Neural cell (in vitro differentiated cells): Measurements from ENCODE around the gene B3GNT5. TPM values are rescaled to one million over a fixed set of nuclear protein-coding genes. Genes with fewer than 3 reads are reported as not detected.

ENCODE experiments used
- H2AFZ ChIP-seq: fragments of 200-600, 300-800 bp; sonication (generic), shearing (Covaris generic); 2 replicates; pipeline ENCODE4 v1.6.0; 2014; ENCODE audit warnings: low read depth, mild to moderate bottlenecking, antibody characterized with exemption, low read length, moderate library complexity
- H3F3A ChIP-seq: fragments of 200-600 bp; shearing (Covaris generic); 2 replicates; pipeline ENCODE4 v1.6.1; 2016; ENCODE audit warnings: mild to moderate bottlenecking, moderate library complexity, mixed read lengths, antibody characterized with exemption, low read length; ENCODE audit not compliant: insufficient read depth, poor library complexity, severe bottlenecking
- H3K27ac ChIP-seq: fragments of 200-600, 300-800 bp; sonication (generic), shearing (Covaris generic); 2 replicates; pipeline ENCODE4 v1.5.1; 2014; ENCODE audit warnings: mild to moderate bottlenecking, low read length, moderate library complexity
- H3K27me3 ChIP-seq: fragments of 300-800, 200-600 bp; sonication (generic), shearing (Covaris generic); 2 replicates; pipeline ENCODE4 v1.6.0; 2014; ENCODE audit warnings: mild to moderate bottlenecking, low read depth, low read length, moderate library complexity; ENCODE audit not compliant: insufficient read depth
- H3K36me3 ChIP-seq: fragments of 300-800, 200-600 bp; sonication (generic), shearing (Covaris generic); 2 replicates; pipeline ENCODE4 v1.5.1; 2014; ENCODE audit warnings: mild to moderate bottlenecking, antibody characterized with exemption, low read length, moderate library complexity; ENCODE audit not compliant: insufficient read depth
- H3K4me2 ChIP-seq: fragments of 300-800, 200-600 bp; sonication (generic), shearing (Covaris generic); 2 replicates; pipeline ENCODE4 v1.6.0; 2014; ENCODE audit warnings: mild to moderate bottlenecking, low read length
- H3K4me3 ChIP-seq: fragments of 300-800, 200-600 bp; sonication (generic), shearing (Covaris generic); 2 replicates; pipeline ENCODE4 v1.5.1; 2014; ENCODE audit warnings: mild to moderate bottlenecking, low read length, moderate library complexity
- H3K79me2 ChIP-seq: fragments of 200-600 bp; shearing (Covaris generic); replicated peaks from 2 replicates; pipeline ENCODE4 v1.6.0; 2014; ENCODE audit warnings: mild to moderate bottlenecking, low read length, moderate library complexity; ENCODE audit not compliant: insufficient read depth
- H3K9ac ChIP-seq: fragments of 300-800, 200-600 bp; sonication (generic), shearing (Covaris generic); 2 replicates; pipeline ENCODE4 v1.6.1; 2016; ENCODE audit warnings: mild to moderate bottlenecking, low read length, mixed read lengths
- H3K9me2 ChIP-seq: fragments of 200-600 bp; shearing (Covaris generic); 2 replicates; pipeline ENCODE4 v1.6.1; 2016; ENCODE audit warnings: mild to moderate bottlenecking, low read length, mixed read lengths; ENCODE audit not compliant: insufficient read depth
- H3K9me3 ChIP-seq: fragments of 200-600, 300-800 bp; sonication (generic), shearing (Covaris generic); 2 replicates; pipeline ENCODE4 v1.6.1; 2016; ENCODE audit warnings: mild to moderate bottlenecking, mixed run types, low read length, moderate library complexity, mixed read lengths
- H4K20me1 ChIP-seq: fragments of 200-600 bp; shearing (Covaris generic); 2 replicates; pipeline ENCODE4 v1.6.1; 2016; ENCODE audit warnings: mild to moderate bottlenecking, mixed run types; ENCODE audit not compliant: insufficient read depth
- EP300 ChIP-seq: fragments of 450-650 bp; conservative IDR thresholded peaks from 2 replicates; pipeline ENCODE4 v1.6.1; 2014; ENCODE audit warnings: antibody characterized with exemption, mild to moderate bottlenecking, moderate library complexity; ENCODE audit not compliant: poor library complexity, severe bottlenecking
- EZH2 ChIP-seq: fragments of 200-600, 300-800 bp; shearing (Covaris generic), sonication (generic); IDR thresholded peaks from 2 replicates; pipeline ENCODE4 v1.6.1; 2014; ENCODE audit warnings: antibody characterized with exemption, low read length, borderline replicate concordance, mild to moderate bottlenecking; ENCODE audit not compliant: insufficient read depth, poor library complexity, severe bottlenecking
- MXI1 ChIP-seq: fragments of 450-650 bp; conservative IDR thresholded peaks from 2 replicates; pipeline ENCODE4 v1.6.1; 2014; ENCODE audit warnings: antibody characterized with exemption, mild to moderate bottlenecking; ENCODE audit not compliant: poor library complexity, severe bottlenecking
- POLR2AphosphoS5 ChIP-seq: IDR thresholded peaks from 2 replicates; pipeline ENCODE4 v1.6.1; 2012
- RAD21 ChIP-seq: fragments of 450-650 bp; conservative IDR thresholded peaks from 2 replicates; pipeline ENCODE4 v1.6.1; 2014; ENCODE audit warnings: antibody characterized with exemption, mild to moderate bottlenecking, moderate library complexity
- REST ChIP-seq: IDR thresholded peaks from 2 replicates; pipeline ENCODE4 v1.6.1; 2012; ENCODE audit warnings: borderline replicate concordance
- SMC3 ChIP-seq: fragments of 450-650 bp; conservative IDR thresholded peaks from 2 replicates; pipeline ENCODE4 v1.6.1; 2014; ENCODE audit warnings: antibody characterized with exemption, mild to moderate bottlenecking, moderate library complexity; ENCODE audit not compliant: poor library complexity
- TAF1 ChIP-seq: IDR thresholded peaks from 2 replicates; pipeline ENCODE4 v1.6.1; 2012; ENCODE audit warnings: low read depth
- polyA plus RNA-seq: library from polyadenylated mRNA; depleted of rRNA; stranded (reverse); fragments of >200 nt; gene quantifications from 2 replicates; pipeline ENCODE4 v1.2.3, GENCODE V29; 2014
- TF ChIP-seq, protein P1 (sequence below): fragments of 450-650 bp; IDR thresholded peaks from 2 replicates; pipeline ENCODE4 v1.5.1; 2014; ENCODE audit warnings: antibody characterized with exemption, mild to moderate bottlenecking, moderate library complexity; ENCODE audit not compliant: poor library complexity, severe bottlenecking

Gene B3GNT5
- polyA plus RNA-seq, 1 donor from 2014 or later, result 6.1 TPM

DNA sequence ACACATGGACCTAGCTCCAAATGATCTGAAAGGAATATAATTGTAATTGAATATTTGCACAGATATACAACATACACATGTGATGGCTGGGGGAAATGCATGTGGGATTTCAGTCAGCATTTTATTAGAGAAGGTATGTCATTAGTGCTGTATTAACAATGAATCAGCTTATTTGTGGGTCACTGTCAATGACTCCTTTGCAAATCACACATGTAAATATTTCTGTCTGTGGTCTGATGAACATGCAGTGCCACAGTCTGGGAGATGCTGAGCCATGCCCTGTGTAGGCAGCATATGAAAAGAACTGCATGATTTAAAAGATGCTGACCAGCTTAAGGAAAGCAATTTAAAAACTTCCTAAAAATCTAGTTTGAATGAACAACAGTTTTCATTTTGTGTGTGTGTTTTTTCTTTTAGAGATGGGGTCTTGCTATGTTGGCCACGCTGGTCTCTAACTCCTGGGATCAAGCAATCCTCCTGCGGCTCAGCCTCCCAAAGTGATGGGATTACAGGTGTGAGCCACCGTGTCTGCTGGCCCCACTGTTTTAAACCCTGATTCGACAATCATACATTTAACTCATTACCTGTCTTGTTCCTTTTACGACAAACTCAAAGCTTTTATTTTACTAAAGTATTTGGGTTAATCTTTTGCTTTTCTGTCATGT lies 803 bp upstream of the B3GNT5 start:
- Histone ChIP-seq H2AFZ (no peak overlapping the region), H3K9me3 (no peaks in the 10 kb centered on the region), H4K20me1 (no peaks in the 10 kb centered on the region), H3K4me2 (no peak overlapping the region), H3K9me2 (no peaks in the 10 kb centered on the region), H3K27me3 (peaks cover 37% of the 10 kb centered on the region), H3K27ac (no peak overlapping the region), H3K79me2 (peaks cover 11% of the 10 kb centered on the region), H3K9ac (no peak overlapping the region), H3F3A (no peaks in the 10 kb centered on the region), H3K4me3 (no peak overlapping the region), H3K36me3 (no peaks in the 10 kb centered on the region)
- no peak for TF ChIP-seq TAF1
- TF ChIP-seq POLR2AphosphoS5, result no peak
- no peak for TF ChIP-seq REST
- no peak for TF ChIP-seq SMC3

DNA sequence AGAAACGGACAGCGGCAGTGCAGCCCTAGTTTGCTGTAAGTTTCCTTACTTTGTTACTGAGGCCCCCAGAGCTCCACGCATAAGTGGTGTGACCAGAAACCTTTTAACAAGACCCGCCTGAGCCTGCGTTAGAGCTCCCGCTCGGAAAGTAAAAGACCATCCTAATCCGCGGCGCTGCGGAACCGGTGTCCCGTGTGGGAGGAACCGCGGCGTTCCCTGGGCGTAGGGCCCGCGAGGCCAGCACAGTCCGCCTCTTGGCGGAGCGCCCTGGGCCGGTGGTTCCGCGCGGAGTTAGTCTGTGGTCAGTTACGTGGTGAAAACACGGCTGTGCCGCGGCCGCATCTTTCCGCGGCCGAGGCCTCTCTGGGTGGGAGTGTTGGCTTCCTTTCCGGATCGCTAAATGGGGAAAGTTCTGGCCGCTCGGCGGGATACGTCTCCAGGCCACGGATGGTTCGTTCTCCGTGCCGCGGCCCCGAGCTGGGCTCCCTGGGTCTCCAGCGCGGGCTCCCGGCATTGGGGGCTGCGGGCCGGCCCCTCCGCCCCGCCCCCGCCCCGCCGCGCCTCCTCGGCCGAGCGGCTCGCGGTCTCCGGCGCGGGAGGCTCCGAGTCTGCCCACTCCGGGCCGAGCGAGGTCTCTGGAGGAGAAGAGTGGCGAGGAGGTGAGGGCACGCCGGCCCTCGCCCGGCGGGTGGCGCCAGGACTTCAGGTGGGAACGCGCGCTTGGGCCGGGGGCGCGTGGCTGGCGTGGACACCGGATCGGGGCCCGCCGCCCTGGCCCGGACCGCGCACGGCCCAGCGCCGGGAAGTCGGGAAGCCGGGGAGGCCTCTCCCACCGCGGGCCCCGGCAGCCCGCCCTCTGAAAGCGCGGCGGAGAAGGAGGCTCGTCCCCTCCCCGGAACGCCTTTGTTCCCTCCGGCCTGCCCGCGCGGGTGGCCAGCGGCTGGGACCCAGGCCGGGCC lies 754 bp downstream of the B3GNT5 start:
- Histone ChIP-seq H3K36me3 (no peaks in the 10 kb centered on the region), H3K27me3 (peaks cover 37% of the 10 kb centered on the region), H3K4me2 (peak overlapping the region; percentile 44), H3K4me3 (peak overlapping the region; percentile 70), H3K79me2 (peaks cover 19% of the 10 kb centered on the region), H3F3A (no peaks in the 10 kb centered on the region), H3K9ac (peak overlapping the region; percentile 65), H4K20me1 (no peaks in the 10 kb centered on the region), H3K9me3 (no peaks in the 10 kb centered on the region), H2AFZ (no peak overlapping the region), H3K9me2 (no peaks in the 10 kb centered on the region), H3K27ac (no peak overlapping the region)
- TF ChIP-seq EZH2, result no peak
- TF ChIP-seq RAD21, result no peak
- TF ChIP-seq REST, result no peak
- TF ChIP-seq, protein P1, sequence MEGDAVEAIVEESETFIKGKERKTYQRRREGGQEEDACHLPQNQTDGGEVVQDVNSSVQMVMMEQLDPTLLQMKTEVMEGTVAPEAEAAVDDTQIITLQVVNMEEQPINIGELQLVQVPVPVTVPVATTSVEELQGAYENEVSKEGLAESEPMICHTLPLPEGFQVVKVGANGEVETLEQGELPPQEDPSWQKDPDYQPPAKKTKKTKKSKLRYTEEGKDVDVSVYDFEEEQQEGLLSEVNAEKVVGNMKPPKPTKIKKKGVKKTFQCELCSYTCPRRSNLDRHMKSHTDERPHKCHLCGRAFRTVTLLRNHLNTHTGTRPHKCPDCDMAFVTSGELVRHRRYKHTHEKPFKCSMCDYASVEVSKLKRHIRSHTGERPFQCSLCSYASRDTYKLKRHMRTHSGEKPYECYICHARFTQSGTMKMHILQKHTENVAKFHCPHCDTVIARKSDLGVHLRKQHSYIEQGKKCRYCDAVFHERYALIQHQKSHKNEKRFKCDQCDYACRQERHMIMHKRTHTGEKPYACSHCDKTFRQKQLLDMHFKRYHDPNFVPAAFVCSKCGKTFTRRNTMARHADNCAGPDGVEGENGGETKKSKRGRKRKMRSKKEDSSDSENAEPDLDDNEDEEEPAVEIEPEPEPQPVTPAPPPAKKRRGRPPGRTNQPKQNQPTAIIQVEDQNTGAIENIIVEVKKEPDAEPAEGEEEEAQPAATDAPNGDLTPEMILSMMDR, result no peak
- no peak for TF ChIP-seq EP300
- TF ChIP-seq TAF1, result no peak
- no peak for TF ChIP-seq MXI1
- no peak for TF ChIP-seq SMC3
- no peak for TF ChIP-seq POLR2AphosphoS5
